MM.1S (cell line): ENCODE data around the gene RFTN1.

Experiments used
- DNase-seq: peaks from one replicate; pipeline ENCODE4 v3.0.0-alpha.2; 2015
- H2AFZ ChIP-seq: fragments of 300-600 bp; sonication (generic); 2 replicates; pipeline ENCODE4 v1.6.0; 2016; ENCODE audit warnings: antibody characterized with exemption, low read length
- H3F3A ChIP-seq: fragments of 300-600 bp; sonication (generic); 2 replicates; pipeline ENCODE4 v1.6.1; 2016; ENCODE audit warnings: mild to moderate bottlenecking, antibody characterized with exemption, low read length, moderate library complexity, mixed read lengths; ENCODE audit not compliant: insufficient read depth
- H3K27ac ChIP-seq: fragments of 300-600 bp; sonication (generic); 2 replicates; pipeline ENCODE4 v1.5.1; 2016; ENCODE audit warnings: mild to moderate bottlenecking, low read length
- H3K27me3 ChIP-seq: fragments of 300-600 bp; sonication (generic); replicated peaks from 2 replicates; pipeline ENCODE4 v1.6.0; 2016; ENCODE audit warnings: low read length; ENCODE audit not compliant: insufficient read depth
- H3K36me3 ChIP-seq: fragments of 300-600 bp; sonication (generic); replicated peaks from 2 replicates; pipeline ENCODE4 v1.6.1; 2016; ENCODE audit warnings: mild to moderate bottlenecking, low read length, mixed read lengths; ENCODE audit not compliant: insufficient read depth
- H3K4me1 ChIP-seq: fragments of 300-600 bp; sonication (generic); 2 replicates; pipeline ENCODE4 v1.6.1; 2016; ENCODE audit warnings: low read length, mixed read lengths
- H3K4me2 ChIP-seq: fragments of 300-600 bp; sonication (generic); 2 replicates; pipeline ENCODE4 v1.6.0; 2016; ENCODE audit warnings: low read depth, low read length
- H3K4me3 ChIP-seq: fragments of 300-600 bp; sonication (generic); 2 replicates; pipeline ENCODE4 v1.5.1; 2016; ENCODE audit warnings: low read length, mixed read lengths
- H3K79me2 ChIP-seq: fragments of 300-600 bp; sonication (generic); 2 replicates; pipeline ENCODE4 v1.6.1; 2016; ENCODE audit warnings: mixed run types, low read length, mixed read lengths
- H3K9ac ChIP-seq: fragments of 300-600 bp; sonication (generic); 2 replicates; pipeline ENCODE4 v1.6.1; 2016; ENCODE audit warnings: low read length, mixed read lengths
- H3K9me2 ChIP-seq: fragments of 300-600 bp; sonication (generic); replicated peaks from 2 replicates; pipeline ENCODE4 v1.6.1; 2016; ENCODE audit warnings: mild to moderate bottlenecking, low read length, mixed read lengths; ENCODE audit not compliant: insufficient read depth
- H3K9me3 ChIP-seq: fragments of 300-600 bp; sonication (generic); replicated peaks from 2 replicates; pipeline ENCODE4 v1.6.1; 2016; ENCODE audit warnings: mild to moderate bottlenecking, low read length, mixed read lengths; ENCODE audit not compliant: insufficient read depth
- H4K20me1 ChIP-seq: fragments of 300-600 bp; sonication (generic); 2 replicates; pipeline ENCODE4 v1.6.1; 2016; ENCODE audit warnings: mild to moderate bottlenecking, low read length, moderate library complexity, mixed read lengths; ENCODE audit not compliant: insufficient read depth
- EZH2 ChIP-seq: fragments of 300-600 bp; sonication (generic); optimal IDR thresholded peaks from 2 replicates; pipeline ENCODE3; 2017; ENCODE audit warnings: low read depth, mild to moderate bottlenecking, antibody characterized with exemption, low read length, mixed read lengths
- EZH2phosphoT487 ChIP-seq: fragments of 300-600 bp; sonication (generic); IDR thresholded peaks from 2 replicates; pipeline ENCODE4 v1.6.1; 2018; ENCODE audit warnings: antibody characterized with exemption, low read length
- TF ChIP-seq, protein P1 (sequence below): fragments of 300-600 bp; sonication (generic); IDR thresholded peaks from 2 replicates; pipeline ENCODE4 v1.5.1; 2016; ENCODE audit warnings: antibody characterized with exemption, low read length, mixed read lengths

The RFTN1 gene

DNA sequence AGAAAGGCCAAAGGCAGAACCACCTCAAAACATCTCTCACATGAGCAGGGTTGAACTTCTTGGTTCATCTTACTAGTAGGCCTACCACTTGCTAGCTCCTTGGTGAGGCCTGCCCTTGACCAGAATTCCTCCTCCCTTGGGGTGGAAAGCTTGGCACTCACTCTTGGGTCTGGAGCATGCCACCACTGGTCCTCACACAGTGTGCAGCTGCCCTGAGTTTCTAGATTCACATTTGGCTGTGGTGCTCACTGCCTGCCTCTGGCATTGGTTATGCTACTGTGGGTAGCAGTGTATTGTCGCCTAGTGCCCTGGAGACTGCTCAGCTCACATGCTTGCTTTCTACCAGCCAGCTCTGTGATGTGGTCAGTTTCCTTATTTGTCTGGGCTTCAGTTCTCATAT, 224.8 kb downstream of the RFTN1 start:
- H3K27me3 ChIP-seq = no peaks in the 10 kb centered on the region
- no peak overlapping the region for H3K9ac ChIP-seq
- H3K9me3 ChIP-seq = no peaks in the 10 kb centered on the region
- H3K36me3 ChIP-seq = no peaks in the 10 kb centered on the region
- no peak overlapping the region for H3K27ac ChIP-seq
- 0 out of 2 replicates have a peak, but pooled peaks cover 6% of the 10 kb centered on the region for H4K20me1 ChIP-seq
- DNase-seq = no peak
- no peak overlapping the region for H3K4me2 ChIP-seq
- H3K79me2 ChIP-seq = peaks cover 30% of the 10 kb centered on the region
- TF ChIP-seq, protein P1, sequence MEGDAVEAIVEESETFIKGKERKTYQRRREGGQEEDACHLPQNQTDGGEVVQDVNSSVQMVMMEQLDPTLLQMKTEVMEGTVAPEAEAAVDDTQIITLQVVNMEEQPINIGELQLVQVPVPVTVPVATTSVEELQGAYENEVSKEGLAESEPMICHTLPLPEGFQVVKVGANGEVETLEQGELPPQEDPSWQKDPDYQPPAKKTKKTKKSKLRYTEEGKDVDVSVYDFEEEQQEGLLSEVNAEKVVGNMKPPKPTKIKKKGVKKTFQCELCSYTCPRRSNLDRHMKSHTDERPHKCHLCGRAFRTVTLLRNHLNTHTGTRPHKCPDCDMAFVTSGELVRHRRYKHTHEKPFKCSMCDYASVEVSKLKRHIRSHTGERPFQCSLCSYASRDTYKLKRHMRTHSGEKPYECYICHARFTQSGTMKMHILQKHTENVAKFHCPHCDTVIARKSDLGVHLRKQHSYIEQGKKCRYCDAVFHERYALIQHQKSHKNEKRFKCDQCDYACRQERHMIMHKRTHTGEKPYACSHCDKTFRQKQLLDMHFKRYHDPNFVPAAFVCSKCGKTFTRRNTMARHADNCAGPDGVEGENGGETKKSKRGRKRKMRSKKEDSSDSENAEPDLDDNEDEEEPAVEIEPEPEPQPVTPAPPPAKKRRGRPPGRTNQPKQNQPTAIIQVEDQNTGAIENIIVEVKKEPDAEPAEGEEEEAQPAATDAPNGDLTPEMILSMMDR = no peak
- no peak overlapping the region for H2AFZ ChIP-seq
- H3K9me2 ChIP-seq = no peaks in the 10 kb centered on the region
- peaks cover 14% of the 10 kb centered on the region for H3K4me1 ChIP-seq
- H3F3A ChIP-seq = peaks cover 13% of the 10 kb centered on the region; the same call in 1 of the 2 replicates
- no peak overlapping the region for H3K4me3 ChIP-seq

- DNase-seq = no peak
- peaks cover 13% of the 10 kb centered on the region; the same call in 1 of the 2 replicates for H3F3A ChIP-seq
- TF ChIP-seq EZH2phosphoT487 (no peak), EZH2 (no peak)
- TF ChIP-seq, protein P1 = no peak
- no peaks in the 10 kb centered on the region for H3K27me3 ChIP-seq
- 0 out of 2 replicates have a peak, but pooled peaks cover 6% of the 10 kb centered on the region for H4K20me1 ChIP-seq
- H3K9me3 ChIP-seq = no peaks in the 10 kb centered on the region
- no peaks in the 10 kb centered on the region for H3K36me3 ChIP-seq
- H3K9ac ChIP-seq = no peak overlapping the region
- no peak overlapping the region for H3K4me3 ChIP-seq
- no peaks in the 10 kb centered on the region for H3K9me2 ChIP-seq
- H3K4me2 ChIP-seq = no peak overlapping the region
- H3K4me1 ChIP-seq = peaks cover 14% of the 10 kb centered on the region
- no peak overlapping the region for H2AFZ ChIP-seq
- H3K27ac ChIP-seq = no peak overlapping the region
- H3K79me2 ChIP-seq = peaks cover 16% of the 10 kb centered on the region
Observed at GRCh38 chr3:16286751-16287543, 226.6 kb downstream of the RFTN1 start.

GRCh38 chr3:16286161-16286560, 227.3 kb downstream of the RFTN1 start:
- Histone ChIP-seq H4K20me1 (0 out of 2 replicates have a peak, but pooled peaks cover 6% of the 10 kb centered on the region), H3K9ac (no peak overlapping the region), H3K9me2 (no peaks in the 10 kb centered on the region), H3K36me3 (no peaks in the 10 kb centered on the region), H2AFZ (no peak overlapping the region), H3K4me1 (peaks cover 8% of the 10 kb centered on the region), H3K79me2 (peaks cover 9% of the 10 kb centered on the region), H3K9me3 (no peaks in the 10 kb centered on the region), H3K27ac (no peak overlapping the region), H3K27me3 (no peaks in the 10 kb centered on the region), H3K4me3 (no peak overlapping the region), H3K4me2 (no peak overlapping the region), H3F3A (peaks cover 13% of the 10 kb centered on the region; the same call in 1 of the 2 replicates)
- no peak for TF ChIP-seq EZH2
- TF ChIP-seq EZH2phosphoT487 = no peak
- TF ChIP-seq, protein P1 = no peak
- no peak for DNase-seq
